ENCODE measurements around the gene ACBD5.
"Not testable (repeated sequence)": the region's sequence is repeated elsewhere in the genome, so short reads cannot be mapped to it uniquely, and the experiment has no call there.

ACBD5 gene

GRCh38 chr10:27156566-27156965, 84.0 kb downstream of the ACBD5 start:
- not testable (repeated sequence) for H3K27me3 ChIP-seq (ENCODE audit: control insufficient read depth in 2 of 2, insufficient read depth in 2 of 2, low read length in 2 of 2); H3K9me3 ChIP-seq (ENCODE audit: control insufficient read depth in 2 of 2, low read length in 2 of 2)
- Histone ChIP-seq H3K27ac (ENCODE audit: low read depth in 2 of 2, low read length in 2 of 2) (peak overlapping the region; percentile 53 to 98), H3K4me1 (ENCODE audit: control insufficient read depth in 2 of 2, insufficient read depth in 2 of 2, low read length in 2 of 2) (peaks cover 14 to 18% of the 10 kb centered on the region in 2 donors), H3K9ac (ENCODE audit: low read depth in 1 of 2, low read length in 2 of 2) (peak overlapping the region; percentile 88 to 89), H3K4me3 (ENCODE audit: low read length in 2 of 2) (peak overlapping the region in 1 of 2 donors; percentile 98), H3K36me3 (ENCODE audit: control insufficient read depth in 2 of 2, insufficient read depth in 2 of 2, low read length in 2 of 2) (peaks cover 7 to 10% of the 10 kb centered on the region in 2 donors)

DNA sequence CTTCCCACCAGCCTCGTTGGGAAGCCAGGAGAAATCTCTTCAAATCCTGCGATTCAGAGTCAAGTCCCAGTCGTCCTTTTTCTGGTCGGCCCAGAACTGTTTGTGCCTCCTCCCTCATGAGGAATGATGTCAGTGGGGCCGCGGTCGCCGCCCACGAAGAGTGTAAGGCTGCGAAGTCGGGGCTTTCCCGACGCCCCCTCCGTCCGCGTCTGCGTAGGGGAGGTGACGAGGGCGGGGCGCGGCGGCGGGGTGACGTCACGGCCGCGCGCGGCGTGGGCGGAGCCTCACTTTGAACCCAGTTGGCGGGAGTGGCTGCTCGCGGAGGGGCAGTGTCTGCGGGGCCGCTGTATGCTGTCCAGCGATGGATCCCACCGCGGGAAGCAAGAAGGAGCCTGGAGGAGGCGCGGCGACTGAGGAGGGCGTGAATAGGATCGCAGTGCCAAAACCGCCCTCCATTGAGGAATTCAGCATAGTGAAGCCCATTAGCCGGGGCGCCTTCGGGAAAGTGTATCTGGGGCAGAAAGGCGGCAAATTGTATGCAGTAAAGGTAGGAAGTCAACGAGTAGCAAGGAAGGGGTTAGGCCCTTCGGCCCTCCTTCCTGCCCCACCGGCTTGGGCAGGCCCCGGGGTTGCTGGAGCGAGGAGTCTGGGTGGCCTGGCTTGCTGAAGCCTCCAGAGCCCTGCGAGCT, 85.4 kb downstream of the ACBD5 start, which contains the start of gene MASTL:
MASTL (plus strand) TSS at position 287 of the 689 bp plus-strand sequence; CDS start at position 362, 75 bp downstream.
- Histone ChIP-seq H3K9ac (ENCODE audit: low read depth in 1 of 2, low read length in 2 of 2) (peak within 1 kb of the TSS; percentile 89 to 100), H3K27ac (ENCODE audit: low read depth in 2 of 2, low read length in 2 of 2) (peak within 1 kb of the TSS; percentile 98 to 100), H3K36me3 (ENCODE audit: control insufficient read depth in 2 of 2, insufficient read depth in 2 of 2, low read length in 2 of 2) (peaks cover 7 to 12% of the 10 kb centered on the region in 2 donors), H3K4me3 (ENCODE audit: low read length in 2 of 2) (peak within 1 kb of the TSS; percentile 98 to 99), H3K4me1 (ENCODE audit: control insufficient read depth in 2 of 2, insufficient read depth in 2 of 2, low read length in 2 of 2) (peaks cover 14 to 18% of the 10 kb centered on the region in 2 donors), H3K27me3 (ENCODE audit: control insufficient read depth in 2 of 2, insufficient read depth in 2 of 2, low read length in 2 of 2) (no peaks in the 10 kb centered on the region), H3K9me3 (ENCODE audit: control insufficient read depth in 2 of 2, low read length in 2 of 2) (no peaks in the 10 kb centered on the region)

DNA sequence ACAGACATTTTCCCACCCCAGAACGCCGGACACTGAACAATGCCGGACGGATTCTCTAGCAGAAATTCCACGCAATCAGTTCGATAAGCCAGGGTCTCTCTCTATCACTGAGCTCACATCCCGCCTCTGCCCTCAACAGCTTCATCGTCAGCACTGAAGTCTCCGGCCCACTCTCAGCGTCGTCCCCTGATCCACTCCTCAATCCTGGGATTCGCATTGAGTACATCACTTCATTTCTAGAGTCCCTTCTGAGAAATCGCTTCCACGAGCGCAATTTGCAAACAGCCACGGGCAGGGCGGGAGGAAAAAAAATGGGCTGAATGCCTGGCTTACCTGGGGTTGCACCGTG, 86.8 kb downstream of the ACBD5 start:
- H3K9ac ChIP-seq (ENCODE audit: low read depth in 1 of 2, low read length in 2 of 2): peak overlapping the region; percentile 89 to 100
- no peaks in the 10 kb centered on the region for H3K9me3 ChIP-seq (ENCODE audit: control insufficient read depth in 2 of 2, low read length in 2 of 2)
- peak overlapping the region; percentile 98 to 100 for H3K27ac ChIP-seq (ENCODE audit: low read depth in 2 of 2, low read length in 2 of 2)
- peaks cover 5% of the 10 kb centered on the region in 2 donors for H3K36me3 ChIP-seq (ENCODE audit: control insufficient read depth in 2 of 2, insufficient read depth in 2 of 2, low read length in 2 of 2)
- H3K4me1 ChIP-seq (ENCODE audit: control insufficient read depth in 2 of 2, insufficient read depth in 2 of 2, low read length in 2 of 2): peaks cover 14 to 18% of the 10 kb centered on the region in 2 donors
- no peaks in the 10 kb centered on the region for H3K27me3 ChIP-seq (ENCODE audit: control insufficient read depth in 2 of 2, insufficient read depth in 2 of 2, low read length in 2 of 2)
- H3K4me3 ChIP-seq (ENCODE audit: low read length in 2 of 2): peak overlapping the region; percentile 98 to 99

- Histone ChIP-seq H3K27ac (ENCODE audit: low read depth in 2 of 2, low read length in 2 of 2) (no peak overlapping the region), H3K9ac (ENCODE audit: low read depth in 1 of 2, low read length in 2 of 2) (peak overlapping the region; percentile 89 to 100), H3K36me3 (ENCODE audit: control insufficient read depth in 2 of 2, insufficient read depth in 2 of 2, low read length in 2 of 2) (peaks cover 4 to 7% of the 10 kb centered on the region in 2 donors), H3K9me3 (ENCODE audit: control insufficient read depth in 2 of 2, low read length in 2 of 2) (no peaks in the 10 kb centered on the region), H3K4me3 (ENCODE audit: low read length in 2 of 2) (peak overlapping the region; percentile 98 to 99), H3K4me1 (ENCODE audit: control insufficient read depth in 2 of 2, insufficient read depth in 2 of 2, low read length in 2 of 2) (peaks cover 14 to 18% of the 10 kb centered on the region in 2 donors), H3K27me3 (ENCODE audit: control insufficient read depth in 2 of 2, insufficient read depth in 2 of 2, low read length in 2 of 2) (no peaks in the 10 kb centered on the region)
Observed at GRCh38 chr10:27153329-27153728, 87.3 kb downstream of the ACBD5 start.

GRCh38 chr10:27152687-27153086, 87.9 kb downstream of the ACBD5 start:
- Histone ChIP-seq H3K27me3 (ENCODE audit: control insufficient read depth in 2 of 2, insufficient read depth in 2 of 2, low read length in 2 of 2) (no peaks in the 10 kb centered on the region), H3K9me3 (ENCODE audit: control insufficient read depth in 2 of 2, low read length in 2 of 2) (no peaks in the 10 kb centered on the region), H3K4me3 (ENCODE audit: low read length in 2 of 2) (peak overlapping the region; percentile 98 to 99), H3K27ac (ENCODE audit: low read depth in 2 of 2, low read length in 2 of 2) (no peak overlapping the region), H3K9ac (ENCODE audit: low read depth in 1 of 2, low read length in 2 of 2) (peak overlapping the region in 1 of 2 donors; percentile 51), H3K4me1 (ENCODE audit: control insufficient read depth in 2 of 2, insufficient read depth in 2 of 2, low read length in 2 of 2) (peaks cover 14 to 18% of the 10 kb centered on the region in 2 donors), H3K36me3 (ENCODE audit: control insufficient read depth in 2 of 2, insufficient read depth in 2 of 2, low read length in 2 of 2) (peaks cover 6 to 12% of the 10 kb centered on the region in 2 donors)

GRCh38 chr10:27150261-27150660, 90.3 kb downstream of the ACBD5 start:
- no peak overlapping the region for H3K4me3 ChIP-seq (ENCODE audit: low read length in 2 of 2)
- no peaks in the 10 kb centered on the region for H3K27me3 ChIP-seq (ENCODE audit: control insufficient read depth in 2 of 2, insufficient read depth in 2 of 2, low read length in 2 of 2)
- no peak overlapping the region for H3K9ac ChIP-seq (ENCODE audit: low read depth in 1 of 2, low read length in 2 of 2)
- H3K4me1 ChIP-seq (ENCODE audit: control insufficient read depth in 2 of 2, insufficient read depth in 2 of 2, low read length in 2 of 2): peaks cover 10 to 13% of the 10 kb centered on the region in 2 donors
- H3K36me3 ChIP-seq (ENCODE audit: control insufficient read depth in 2 of 2, insufficient read depth in 2 of 2, low read length in 2 of 2): peaks cover 27 to 30% of the 10 kb centered on the region in 2 donors
- no peak overlapping the region for H3K27ac ChIP-seq (ENCODE audit: low read depth in 2 of 2, low read length in 2 of 2)
- no peaks in the 10 kb centered on the region for H3K9me3 ChIP-seq (ENCODE audit: control insufficient read depth in 2 of 2, low read length in 2 of 2)

- Histone ChIP-seq H3K4me1 (ENCODE audit: control insufficient read depth in 2 of 2, insufficient read depth in 2 of 2, low read length in 2 of 2) (peaks cover 6 to 7% of the 10 kb centered on the region in 2 donors), H3K36me3 (ENCODE audit: control insufficient read depth in 2 of 2, insufficient read depth in 2 of 2, low read length in 2 of 2) (peaks cover 42 to 47% of the 10 kb centered on the region in 2 donors), H3K27ac (ENCODE audit: low read depth in 2 of 2, low read length in 2 of 2) (no peak overlapping the region), H3K9ac (ENCODE audit: low read depth in 1 of 2, low read length in 2 of 2) (no peak overlapping the region), H3K27me3 (ENCODE audit: control insufficient read depth in 2 of 2, insufficient read depth in 2 of 2, low read length in 2 of 2) (no peaks in the 10 kb centered on the region), H3K9me3 (ENCODE audit: control insufficient read depth in 2 of 2, low read length in 2 of 2) (no peaks in the 10 kb centered on the region), H3K4me3 (ENCODE audit: low read length in 2 of 2) (no peak overlapping the region)
Observed at GRCh38 chr10:27147701-27148100, 92.9 kb downstream of the ACBD5 start.

GRCh38 chr10:27145937-27146336, 94.7 kb downstream of the ACBD5 start:
- H3K4me3 ChIP-seq (ENCODE audit: low read length in 2 of 2): no peak overlapping the region
- H3K27ac ChIP-seq (ENCODE audit: low read depth in 2 of 2, low read length in 2 of 2): no peak overlapping the region
- peaks cover 50 to 55% of the 10 kb centered on the region in 2 donors for H3K36me3 ChIP-seq (ENCODE audit: control insufficient read depth in 2 of 2, insufficient read depth in 2 of 2, low read length in 2 of 2)

More at GRCh38 chr10:27145937-27146336, 94.7 kb downstream of the ACBD5 start:
- H3K4me1 ChIP-seq (ENCODE audit: control insufficient read depth in 2 of 2, insufficient read depth in 2 of 2, low read length in 2 of 2): no peaks in the 10 kb centered on the region
- no peaks in the 10 kb centered on the region for H3K27me3 ChIP-seq (ENCODE audit: control insufficient read depth in 2 of 2, insufficient read depth in 2 of 2, low read length in 2 of 2)
- no peak overlapping the region for H3K9ac ChIP-seq (ENCODE audit: low read depth in 1 of 2, low read length in 2 of 2)
- no peaks in the 10 kb centered on the region for H3K9me3 ChIP-seq (ENCODE audit: control insufficient read depth in 2 of 2, low read length in 2 of 2)

Measured in mucosa of rectum (tissue), 2 donors.